ENCODE measurements around the gene PTPRR. TPM values are rescaled to one million over a fixed set of nuclear protein-coding genes. Genes with fewer than 3 reads are reported as not detected.
"Not testable (repeated sequence)": the region's sequence is repeated elsewhere in the genome, so short reads cannot be mapped to it uniquely, and the experiment has no call there.

Gene PTPRR
- total RNA-seq, 2 experiments from 2014 or later: not detected

- no peaks in the 10 kb centered on the region for H3K4me1 ChIP-seq (ENCODE audit: insufficient read depth, low read length)
- no peaks in the 10 kb centered on the region for H3K36me3 ChIP-seq (ENCODE audit: insufficient read depth, low read length)
- H3K9me3 ChIP-seq (ENCODE audit: control insufficient read depth in 1 of 2, insufficient read depth in 1 of 2, low read length in 2 of 2): no peaks in the 10 kb centered on the region
- no peak for TF ChIP-seq CTCF (IDR thresholded peaks at IDR 0.05)
- H3K4me3 Mint-ChIP-seq: no peak overlapping the region
- intact Hi-C loops (cut with DNase I, micrococcal nuclease): no loop called here
- ChIA-PET CTCF (no interaction called here), POLR2A (no interaction called here)
- peaks cover 4% of the 10 kb centered on the region for H3K27me3 Mint-ChIP-seq
- no peak overlapping the region for H3K27ac Mint-ChIP-seq
- ATAC-seq (ENCODE audit: poor library complexity): no peak
- H3K4me1 Mint-ChIP-seq (ENCODE audit: low read depth): no peaks in the 10 kb centered on the region
- no peak overlapping the region for H3K4me3 ChIP-seq (ENCODE audit: low read length)
- no peak overlapping the region for H3K27ac ChIP-seq (ENCODE audit: low read depth in 1 of 2, low read length in 2 of 2)
- no peak for DNase-seq
- H3K27me3 ChIP-seq (ENCODE audit: control insufficient read depth in 1 of 2, insufficient read depth in 2 of 2, low read length in 2 of 2): no peaks in the 10 kb centered on the region
- H3K36me3 Mint-ChIP-seq (ENCODE audit: low read depth): no peaks in the 10 kb centered on the region
- H3K9me3 Mint-ChIP-seq: peaks cover 2% of the 10 kb centered on the region
These were observed 107.0 kb downstream of the PTPRR start for GRCh38 chr12:70813559-70813958.

- ATAC-seq (ENCODE audit: poor library complexity): no peak
- no peaks in the 10 kb centered on the region for H3K27me3 ChIP-seq (ENCODE audit: control insufficient read depth in 1 of 2, insufficient read depth in 2 of 2, low read length in 2 of 2)
- H3K9me3 Mint-ChIP-seq: peaks cover 4% of the 10 kb centered on the region
These were observed 108.4 kb downstream of the PTPRR start for GRCh38 chr12:70812136-70812535.

GRCh38 chr12:70809887-70810286 lies 110.7 kb downstream of the PTPRR start:
- no peaks in the 10 kb centered on the region for H3K4me1 ChIP-seq (ENCODE audit: insufficient read depth, low read length)
- no peak for TF ChIP-seq CTCF (IDR thresholded peaks at IDR 0.05)
- intact Hi-C loops (cut with DNase I, micrococcal nuclease): no loop called here
- no peaks in the 10 kb centered on the region for H3K4me1 Mint-ChIP-seq (ENCODE audit: low read depth)
- no peak for ATAC-seq (ENCODE audit: poor library complexity)
- H3K27ac Mint-ChIP-seq: no peak overlapping the region
- peaks cover 8% of the 10 kb centered on the region for H3K27me3 Mint-ChIP-seq
- ChIA-PET POLR2A (no interaction called here), CTCF (no interaction called here)
- no peaks in the 10 kb centered on the region for H3K27me3 ChIP-seq (ENCODE audit: control insufficient read depth in 1 of 2, insufficient read depth in 2 of 2, low read length in 2 of 2)
- peaks cover 8% of the 10 kb centered on the region for H3K9me3 Mint-ChIP-seq
- no peaks in the 10 kb centered on the region for H3K36me3 ChIP-seq (ENCODE audit: insufficient read depth, low read length)
- no peak overlapping the region for H3K27ac ChIP-seq (ENCODE audit: low read depth in 1 of 2, low read length in 2 of 2)
- DNase-seq: no peak
- no peaks in the 10 kb centered on the region for H3K36me3 Mint-ChIP-seq (ENCODE audit: low read depth)
- no peak overlapping the region for H3K4me3 Mint-ChIP-seq
- no peak overlapping the region for H3K4me3 ChIP-seq (ENCODE audit: low read length)
- H3K9me3 ChIP-seq (ENCODE audit: control insufficient read depth in 1 of 2, insufficient read depth in 1 of 2, low read length in 2 of 2): no peaks in the 10 kb centered on the region

More at GRCh38 chr12:70812136-70812535, 108.4 kb downstream of the PTPRR start:
- Mint-ChIP-seq H3K4me1 (ENCODE audit: low read depth) (no peaks in the 10 kb centered on the region), H3K27ac (no peak overlapping the region), H3K27me3 (peaks cover 8% of the 10 kb centered on the region), H3K36me3 (ENCODE audit: low read depth) (no peaks in the 10 kb centered on the region), H3K4me3 (no peak overlapping the region)
- ChIA-PET CTCF (no interaction called here), POLR2A (no interaction called here)
- no peak overlapping the region for H3K27ac ChIP-seq (ENCODE audit: low read depth in 1 of 2, low read length in 2 of 2)
- intact Hi-C loops (cut with DNase I, micrococcal nuclease): no loop called here
- H3K4me1 ChIP-seq (ENCODE audit: insufficient read depth, low read length): no peaks in the 10 kb centered on the region
- H3K9me3 ChIP-seq (ENCODE audit: control insufficient read depth in 1 of 2, insufficient read depth in 1 of 2, low read length in 2 of 2): no peaks in the 10 kb centered on the region
- H3K36me3 ChIP-seq (ENCODE audit: insufficient read depth, low read length): no peaks in the 10 kb centered on the region
- no peak overlapping the region for H3K4me3 ChIP-seq (ENCODE audit: low read length)
- no peak for TF ChIP-seq CTCF (IDR thresholded peaks at IDR 0.05)
- DNase-seq: no peak

- ATAC-seq (ENCODE audit: poor library complexity); DNase-seq; CTCF ChIA-PET; H3K9me3 ChIP-seq (ENCODE audit: control insufficient read depth in 1 of 2, insufficient read depth in 1 of 2, low read length in 2 of 2); H3K9me3 Mint-ChIP-seq; H3K27me3 Mint-ChIP-seq; H3K27ac Mint-ChIP-seq; H3K4me1 ChIP-seq (ENCODE audit: insufficient read depth, low read length); H3K27ac ChIP-seq (ENCODE audit: low read depth in 1 of 2, low read length in 2 of 2); H3K27me3 ChIP-seq (ENCODE audit: control insufficient read depth in 1 of 2, insufficient read depth in 2 of 2, low read length in 2 of 2); POLR2A ChIA-PET; H3K4me3 Mint-ChIP-seq; H3K4me1 Mint-ChIP-seq (ENCODE audit: low read depth); H3K36me3 Mint-ChIP-seq (ENCODE audit: low read depth); H3K4me3 ChIP-seq (ENCODE audit: low read length); H3K36me3 ChIP-seq (ENCODE audit: insufficient read depth, low read length); intact Hi-C loops (cut with DNase I, micrococcal nuclease): not testable (repeated sequence)
These were observed 112.5 kb downstream of the PTPRR start for GRCh38 chr12:70807993-70808392.
